ENCODE measurements around the gene LGALS4.

DNA sequence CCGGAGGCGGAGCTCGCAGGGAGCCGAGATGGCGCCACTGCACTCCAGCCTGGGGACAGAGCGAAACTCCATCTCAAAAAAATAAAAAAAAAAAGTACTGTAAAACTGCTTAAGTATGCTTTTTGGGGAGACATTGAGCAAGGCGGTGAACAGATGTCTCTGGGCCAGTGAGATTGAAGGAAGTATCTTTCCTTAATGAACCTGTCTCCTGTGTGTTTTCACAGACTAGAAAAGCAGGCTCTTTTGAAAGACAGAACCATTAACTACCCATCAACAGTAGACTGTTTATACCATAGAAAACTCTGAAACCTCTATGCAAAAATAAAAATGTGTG lies 20.3 kb upstream of the LGALS4 start:
- TF ChIP-seq CTCF (IDR thresholded peaks at IDR 0.05; ENCODE audit: low read length) (no peak), EZH2phosphoT487 (IDR thresholded peaks at IDR 0.05; ENCODE audit: low read length) (no peak)

Measured in MM.1S (cell line).